ENCODE results near the gene SP3. TPM values are rescaled to one million over a fixed set of nuclear protein-coding genes. Genes with fewer than 3 reads are reported as not detected.

SP3 gene
- total RNA-seq, 4 donors from 2014 or later: 41.9 to 101 (median 81.6) TPM

DNA sequence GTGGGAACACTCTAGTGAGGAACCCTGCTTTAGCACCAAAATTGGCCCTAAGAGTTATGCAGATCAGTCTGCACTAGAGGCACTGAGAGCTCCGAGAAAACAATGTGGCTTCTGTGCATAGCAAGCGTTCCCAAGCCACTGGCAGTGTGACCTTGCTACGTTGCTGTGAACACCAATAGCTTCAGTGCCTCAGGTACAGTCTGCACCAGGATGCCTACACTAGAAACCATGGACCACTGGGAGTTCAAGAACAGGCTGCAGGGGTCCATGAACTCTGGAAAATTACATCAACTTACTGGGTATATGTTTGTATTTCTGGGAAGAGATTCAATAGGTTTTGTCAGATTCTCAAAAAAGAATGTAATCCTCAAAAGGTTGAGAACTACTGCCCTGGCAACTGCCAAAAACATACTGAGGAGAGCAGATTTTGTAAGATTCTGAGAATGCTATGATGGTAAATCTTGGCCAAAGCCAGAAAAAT lies 18.3 kb upstream of the SP3 start:
- no peak overlapping the region for H3K4me3 ChIP-seq
- H3K27me3 ChIP-seq: no peaks in the 10 kb centered on the region
- no peak for DNase-seq
- in situ Hi-C loops (cut with MboI; ENCODE audit: low pct_ligation_motif_present in 1 of 4, low pct_unique_long_range_greater_than_20kb in 1 of 4, low sequenced_read_pairs in 3 of 4): no loop called here
- H3K4me1 ChIP-seq: peaks cover 0 to 30% (median 13%) of the 10 kb centered on the region in 4 donors
- no peaks in the 10 kb centered on the region for H3K9me3 ChIP-seq
- no peaks in the 10 kb centered on the region for H3K36me3 ChIP-seq
- no peak overlapping the region for H3K27ac ChIP-seq
- no peak for TF ChIP-seq POLR2AphosphoS5 (IDR thresholded peaks at IDR 0.05)
- TF ChIP-seq POLR2A (IDR thresholded peaks at IDR 0.05): no peak
- TF ChIP-seq EP300 (IDR thresholded peaks at IDR 0.05; ENCODE audit: low read depth): no peak
- TF ChIP-seq, protein P1, sequence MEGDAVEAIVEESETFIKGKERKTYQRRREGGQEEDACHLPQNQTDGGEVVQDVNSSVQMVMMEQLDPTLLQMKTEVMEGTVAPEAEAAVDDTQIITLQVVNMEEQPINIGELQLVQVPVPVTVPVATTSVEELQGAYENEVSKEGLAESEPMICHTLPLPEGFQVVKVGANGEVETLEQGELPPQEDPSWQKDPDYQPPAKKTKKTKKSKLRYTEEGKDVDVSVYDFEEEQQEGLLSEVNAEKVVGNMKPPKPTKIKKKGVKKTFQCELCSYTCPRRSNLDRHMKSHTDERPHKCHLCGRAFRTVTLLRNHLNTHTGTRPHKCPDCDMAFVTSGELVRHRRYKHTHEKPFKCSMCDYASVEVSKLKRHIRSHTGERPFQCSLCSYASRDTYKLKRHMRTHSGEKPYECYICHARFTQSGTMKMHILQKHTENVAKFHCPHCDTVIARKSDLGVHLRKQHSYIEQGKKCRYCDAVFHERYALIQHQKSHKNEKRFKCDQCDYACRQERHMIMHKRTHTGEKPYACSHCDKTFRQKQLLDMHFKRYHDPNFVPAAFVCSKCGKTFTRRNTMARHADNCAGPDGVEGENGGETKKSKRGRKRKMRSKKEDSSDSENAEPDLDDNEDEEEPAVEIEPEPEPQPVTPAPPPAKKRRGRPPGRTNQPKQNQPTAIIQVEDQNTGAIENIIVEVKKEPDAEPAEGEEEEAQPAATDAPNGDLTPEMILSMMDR (IDR thresholded peaks at IDR 0.05): no peak
- WGBS, 2 donors (ENCODE audit: low coverage in 1 of 2): 70% methylated on average over 3 of the region's 3 CpGs; no CpG with 5 or more reads in 1 of the 2 donors
- intact Hi-C loops (cut with DNase I; ENCODE audit: low total_unique reads): no loop called here

DNA sequence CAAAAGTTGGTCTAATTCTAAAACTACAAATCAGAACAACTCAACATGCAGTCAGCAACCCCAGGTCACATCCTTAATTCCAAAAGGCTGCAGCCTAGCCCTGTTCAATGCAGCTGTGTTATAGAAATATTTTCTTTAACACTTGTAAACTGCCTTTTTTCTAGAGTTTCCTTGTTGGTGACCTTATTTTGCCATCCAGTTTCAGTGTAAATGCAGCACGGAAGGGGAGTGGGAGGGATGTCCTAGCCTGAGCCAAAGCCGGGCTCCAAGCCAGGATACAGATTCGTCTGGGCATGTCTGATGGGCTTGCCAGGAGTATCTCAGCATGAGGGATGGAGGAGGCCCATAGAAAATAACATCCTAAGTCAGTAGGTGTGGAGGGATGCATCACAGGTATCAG lies 17.7 kb upstream of the SP3 start:
- Histone ChIP-seq H3K36me3 (no peaks in the 10 kb centered on the region), H3K4me1 (peaks cover 0 to 30% (median 13%) of the 10 kb centered on the region in 4 donors), H3K27ac (no peak overlapping the region), H3K4me3 (no peak overlapping the region), H3K9me3 (no peaks in the 10 kb centered on the region), H3K27me3 (no peaks in the 10 kb centered on the region)
- in situ Hi-C loops (cut with MboI; ENCODE audit: low pct_ligation_motif_present in 1 of 4, low pct_unique_long_range_greater_than_20kb in 1 of 4, low sequenced_read_pairs in 3 of 4) (no loop called here), intact Hi-C loops (cut with DNase I; ENCODE audit: low total_unique reads) (no loop called here)
- DNase-seq: no peak
- TF ChIP-seq, protein P1 (IDR thresholded peaks at IDR 0.05): no peak
- 59% methylated on average over 3 of the region's 3 CpGs; no CpG with 5 or more reads in 1 of the 2 donors for WGBS, 2 donors (ENCODE audit: low coverage in 1 of 2)

DNA sequence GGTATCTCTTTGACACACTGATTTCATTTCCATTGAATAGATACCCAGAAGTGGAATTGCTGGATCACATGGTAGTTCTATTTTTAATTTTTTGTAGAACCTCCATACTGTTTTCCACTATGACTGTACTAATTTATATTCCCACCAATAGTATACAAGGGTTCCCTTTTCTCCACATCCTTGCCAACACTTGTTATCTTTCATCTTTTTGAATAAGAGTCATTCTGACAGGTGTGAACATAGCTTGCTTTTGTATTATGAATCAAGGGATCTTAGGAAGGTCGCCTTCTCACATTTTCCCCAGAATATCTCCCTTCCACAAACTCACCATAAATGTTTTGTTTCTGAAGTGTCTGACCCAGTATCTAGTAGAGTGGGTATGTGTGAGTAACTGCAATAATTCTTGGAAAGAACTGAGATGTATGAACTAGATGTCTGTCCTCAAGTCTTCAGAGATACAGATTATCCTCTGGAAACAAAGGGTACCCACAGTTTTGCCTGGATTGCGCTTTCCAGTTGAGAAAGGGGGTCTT lies 17.1 kb upstream of the SP3 start:
- intact Hi-C loops (cut with DNase I; ENCODE audit: low total_unique reads) (no loop called here), in situ Hi-C loops (cut with MboI; ENCODE audit: low pct_ligation_motif_present in 1 of 4, low pct_unique_long_range_greater_than_20kb in 1 of 4, low sequenced_read_pairs in 3 of 4) (no loop called here)
- H3K4me3 ChIP-seq: no peak overlapping the region
- DNase-seq: no peak
- 86% methylated on average over 1 to 2 of the region's 2 CpGs for WGBS, 2 donors (ENCODE audit: low coverage in 1 of 2)
- no peaks in the 10 kb centered on the region for H3K9me3 ChIP-seq
- H3K36me3 ChIP-seq: no peaks in the 10 kb centered on the region
- no peaks in the 10 kb centered on the region for H3K27me3 ChIP-seq
- H3K4me1 ChIP-seq: peaks cover 0 to 30% (median 13%) of the 10 kb centered on the region in 4 donors
- no peak overlapping the region for H3K27ac ChIP-seq
- TF ChIP-seq, protein P1 (IDR thresholded peaks at IDR 0.05): no peak
- TF ChIP-seq POLR2A (IDR thresholded peaks at IDR 0.05) (no peak), POLR2AphosphoS5 (IDR thresholded peaks at IDR 0.05) (no peak), EP300 (IDR thresholded peaks at IDR 0.05; ENCODE audit: low read depth) (no peak)

DNA sequence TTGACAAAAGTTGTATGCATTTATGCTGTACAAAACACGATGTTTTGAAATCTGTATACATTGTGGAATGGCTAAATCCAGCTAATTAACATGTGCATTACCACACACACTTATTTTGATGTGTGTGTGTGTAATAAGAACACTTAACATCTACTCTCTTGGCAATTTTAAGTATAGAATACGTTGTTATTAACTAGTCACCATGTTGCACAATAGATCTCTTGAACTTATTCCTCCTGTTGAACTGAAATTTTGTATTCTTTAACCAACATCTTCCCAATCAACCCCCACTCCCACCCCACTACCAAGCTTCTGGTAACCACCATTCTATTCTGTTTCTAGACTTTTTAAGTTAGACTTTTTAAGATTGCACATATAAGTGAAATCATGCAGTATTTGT lies 16.3 kb upstream of the SP3 start:
- DNase-seq: no peak
- Histone ChIP-seq H3K9me3 (no peaks in the 10 kb centered on the region), H3K27ac (no peak overlapping the region), H3K4me1 (peaks cover 0 to 28% (median 12%) of the 10 kb centered on the region in 4 donors), H3K27me3 (no peaks in the 10 kb centered on the region), H3K4me3 (no peak overlapping the region), H3K36me3 (no peaks in the 10 kb centered on the region)
- intact Hi-C loops (cut with DNase I; ENCODE audit: low total_unique reads): no loop called here
- WGBS, 2 donors (ENCODE audit: low coverage in 1 of 2): 82 to 89% methylated on average over 2 of the region's 2 CpGs
- TF ChIP-seq POLR2AphosphoS5 (IDR thresholded peaks at IDR 0.05) (no peak), EP300 (IDR thresholded peaks at IDR 0.05; ENCODE audit: low read depth) (no peak), POLR2A (IDR thresholded peaks at IDR 0.05) (no peak)
- TF ChIP-seq, protein P1 (IDR thresholded peaks at IDR 0.05): no peak
- in situ Hi-C loops (cut with MboI; ENCODE audit: low pct_ligation_motif_present in 1 of 4, low pct_unique_long_range_greater_than_20kb in 1 of 4, low sequenced_read_pairs in 3 of 4): no loop called here

Measured in transverse colon (tissue), 4 donors.